AG09309 (cell line): Measurements from ENCODE around the gene CALY.

Experiments
- DNase-seq: peaks from one replicate; pipeline ENCODE4 v3.0.0-alpha.2; 2010; ENCODE audit warnings: low read depth
- H3K4me3 ChIP-seq: 2 replicates; pipeline ENCODE4 v1.5.1; 2011; ENCODE audit warnings: mild to moderate bottlenecking, low read depth, low read length, moderate library complexity; ENCODE audit not compliant: control insufficient read depth
- TF ChIP-seq, protein P1 (sequence below): IDR thresholded peaks from 2 replicates; pipeline ENCODE4 v1.5.1; 2011; ENCODE audit warnings: mild to moderate bottlenecking, low read depth, low read length, inconsistent platforms; ENCODE audit not compliant: insufficient read depth, control insufficient read depth; ENCODE audit errors: missing control alignments

Gene CALY

DNA sequence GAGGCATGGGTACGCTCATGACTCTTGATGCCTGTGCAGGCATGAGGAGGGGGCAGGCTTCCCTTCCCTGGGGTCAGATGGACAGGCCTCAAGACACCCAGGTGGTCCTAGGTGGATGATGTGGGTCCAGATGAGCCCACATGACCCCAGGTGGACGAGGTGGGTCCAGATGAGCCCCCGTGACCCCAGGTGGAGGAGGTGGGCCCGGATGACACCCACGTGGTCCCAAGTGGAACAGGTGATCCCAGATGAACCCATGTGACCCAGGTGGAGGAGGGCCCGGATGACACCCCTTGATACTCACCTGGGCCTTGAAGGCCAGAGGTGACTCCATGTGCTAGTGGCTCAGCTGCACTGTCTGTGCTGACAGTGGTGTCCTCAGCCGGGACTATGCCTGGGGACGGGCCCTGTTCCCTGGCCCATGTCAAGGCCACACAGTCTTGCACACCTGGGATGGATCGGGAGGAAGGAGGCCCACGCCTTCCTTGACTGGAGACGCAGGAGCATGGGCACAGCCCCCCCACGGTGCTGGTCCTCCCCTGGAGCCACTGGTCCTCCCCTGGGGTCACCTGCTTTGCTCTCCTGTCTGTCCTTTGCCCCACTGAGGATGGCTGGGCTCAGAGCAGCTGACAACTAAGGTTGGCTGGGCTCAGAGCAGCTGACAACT, 13.7 kb upstream of the CALY start:
- DNase-seq, result no peak
- H3K4me3 ChIP-seq, result no peak overlapping the region
- TF ChIP-seq, protein P1, sequence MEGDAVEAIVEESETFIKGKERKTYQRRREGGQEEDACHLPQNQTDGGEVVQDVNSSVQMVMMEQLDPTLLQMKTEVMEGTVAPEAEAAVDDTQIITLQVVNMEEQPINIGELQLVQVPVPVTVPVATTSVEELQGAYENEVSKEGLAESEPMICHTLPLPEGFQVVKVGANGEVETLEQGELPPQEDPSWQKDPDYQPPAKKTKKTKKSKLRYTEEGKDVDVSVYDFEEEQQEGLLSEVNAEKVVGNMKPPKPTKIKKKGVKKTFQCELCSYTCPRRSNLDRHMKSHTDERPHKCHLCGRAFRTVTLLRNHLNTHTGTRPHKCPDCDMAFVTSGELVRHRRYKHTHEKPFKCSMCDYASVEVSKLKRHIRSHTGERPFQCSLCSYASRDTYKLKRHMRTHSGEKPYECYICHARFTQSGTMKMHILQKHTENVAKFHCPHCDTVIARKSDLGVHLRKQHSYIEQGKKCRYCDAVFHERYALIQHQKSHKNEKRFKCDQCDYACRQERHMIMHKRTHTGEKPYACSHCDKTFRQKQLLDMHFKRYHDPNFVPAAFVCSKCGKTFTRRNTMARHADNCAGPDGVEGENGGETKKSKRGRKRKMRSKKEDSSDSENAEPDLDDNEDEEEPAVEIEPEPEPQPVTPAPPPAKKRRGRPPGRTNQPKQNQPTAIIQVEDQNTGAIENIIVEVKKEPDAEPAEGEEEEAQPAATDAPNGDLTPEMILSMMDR, result no peak

DNA sequence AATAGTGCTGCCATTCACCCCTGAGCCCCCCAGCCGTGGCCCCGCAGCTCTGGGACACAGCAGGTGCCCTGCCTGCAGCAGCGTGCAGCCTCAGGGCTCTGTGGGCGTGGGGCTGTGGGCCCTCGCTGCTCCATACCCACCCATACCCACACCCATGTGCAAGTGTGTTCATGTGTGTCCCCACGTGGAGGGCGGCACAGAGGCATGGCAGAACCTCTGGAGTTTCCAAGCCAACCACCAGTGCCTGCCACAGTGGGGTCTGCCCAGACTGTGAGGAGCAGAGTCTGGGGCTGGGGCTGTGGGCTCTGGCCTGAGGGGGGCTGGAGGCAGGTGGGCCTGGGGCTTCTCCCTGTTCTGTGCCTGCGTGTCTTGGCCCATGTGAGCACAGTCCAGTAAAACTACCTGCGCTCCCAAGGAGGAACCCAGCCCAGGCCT, 12.9 kb upstream of the CALY start:
- TF ChIP-seq, protein P1, result no peak
- no peak overlapping the region for H3K4me3 ChIP-seq
- DNase-seq, result no peak

DNA sequence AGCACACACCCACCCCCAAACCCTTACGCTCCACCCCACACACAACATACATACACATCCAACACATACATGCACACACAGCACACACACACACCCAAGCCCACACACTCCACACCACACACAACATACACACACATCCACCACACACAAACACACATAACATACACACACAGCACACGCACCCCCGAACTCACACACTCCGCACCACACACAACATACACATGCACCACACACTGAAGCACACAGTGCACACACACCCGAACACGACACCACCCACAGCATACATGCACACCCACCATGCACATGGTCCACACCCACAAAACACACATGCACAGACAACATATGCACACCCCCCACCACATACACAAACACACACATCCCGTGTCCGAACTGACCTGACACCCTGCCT, 12.5 kb upstream of the CALY start:
- TF ChIP-seq, protein P1, result no peak
- no peak for DNase-seq

DNA sequence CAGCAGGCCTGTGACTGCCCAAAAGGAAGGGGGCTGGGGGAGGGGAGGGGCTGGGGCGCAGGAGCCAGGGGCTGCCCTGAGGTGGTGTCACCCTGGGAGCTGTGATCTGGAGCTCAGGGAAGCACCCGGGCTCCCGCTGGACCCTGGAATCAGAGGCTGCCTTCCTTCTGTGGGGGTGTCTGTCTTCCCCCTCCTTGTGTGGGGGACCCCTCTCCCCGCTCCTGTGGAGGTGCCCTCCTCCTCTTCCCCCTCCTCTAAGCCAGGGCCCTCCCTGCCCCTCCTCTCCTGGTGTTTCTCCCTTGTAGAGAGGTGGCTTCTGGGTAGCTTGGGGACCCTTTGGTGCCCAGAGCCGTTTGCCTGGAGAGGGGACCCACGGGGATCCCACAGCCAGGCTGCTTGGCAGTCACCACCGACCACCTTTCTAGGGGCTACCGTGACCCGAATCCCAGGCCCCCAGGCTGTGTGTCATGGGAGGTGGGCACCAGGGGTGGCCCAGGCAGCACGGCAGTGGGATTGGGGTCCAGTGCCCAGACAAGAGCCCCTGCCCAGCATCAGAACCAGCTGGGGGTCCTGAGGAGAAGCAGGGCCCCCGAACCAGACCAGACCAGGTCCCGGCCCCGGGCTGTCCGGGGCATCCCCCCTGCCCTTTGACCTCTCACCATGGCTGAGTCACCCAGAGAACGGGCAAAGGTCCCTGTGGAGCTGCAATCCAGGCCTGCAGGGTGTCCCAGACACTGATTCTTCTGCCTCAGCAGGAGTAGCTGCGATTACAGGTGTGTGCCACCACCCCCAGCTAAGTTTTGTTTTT, 11.2 kb upstream of the CALY start:
- DNase-seq, result no peak
- H3K4me3 ChIP-seq, result no peak overlapping the region
- TF ChIP-seq, protein P1, result no peak

More for the DNA sequence above, 12.5 kb upstream of the CALY start:
- H3K4me3 ChIP-seq, result no peak overlapping the region

DNA sequence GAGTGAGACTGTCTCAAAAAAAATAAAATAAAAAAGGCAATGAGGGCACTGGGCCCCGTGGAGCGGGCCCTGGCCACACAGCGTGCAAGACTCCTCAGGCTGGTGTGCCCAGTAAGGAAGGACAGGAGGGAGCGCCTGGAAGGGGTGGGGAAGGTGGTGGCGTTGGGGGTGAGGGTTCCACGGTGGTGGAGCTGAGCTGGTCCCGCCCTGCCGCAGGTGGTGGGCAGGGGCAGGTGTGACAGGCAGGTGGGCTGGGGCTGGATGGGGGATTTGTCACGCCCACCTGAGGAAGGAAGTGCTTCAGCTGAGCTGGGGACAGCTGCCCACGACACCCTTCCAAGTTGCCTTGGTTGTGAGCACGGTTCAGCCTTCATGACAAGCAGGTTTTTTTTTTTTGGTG, 9.7 kb upstream of the CALY start:
- TF ChIP-seq, protein P1, result no peak

DNA sequence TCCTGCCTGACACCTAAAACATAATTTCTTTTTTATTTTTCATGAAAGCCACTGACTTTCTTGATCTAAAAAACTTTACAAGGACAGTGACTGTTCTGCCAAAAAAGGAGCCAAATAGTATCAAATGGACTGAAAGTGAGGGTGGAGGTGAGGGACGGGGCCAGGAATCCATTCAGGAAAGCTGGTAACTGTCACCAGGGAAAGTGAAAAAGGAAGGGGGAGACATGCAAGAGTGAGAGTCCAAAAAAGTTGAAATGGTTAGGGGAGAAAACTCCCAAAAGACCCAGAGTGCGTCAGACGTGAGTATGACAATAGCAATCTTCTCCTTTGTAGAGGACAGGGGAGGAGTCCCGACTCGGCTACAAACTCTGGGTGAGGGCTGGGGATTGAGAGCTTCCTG, 7.5 kb upstream of the CALY start:
- H3K4me3 ChIP-seq, result no peak overlapping the region
- TF ChIP-seq, protein P1, result no peak
- DNase-seq, result no peak

More for the DNA sequence above, 9.7 kb upstream of the CALY start:
- H3K4me3 ChIP-seq, result no peak overlapping the region
- DNase-seq, result no peak

DNA sequence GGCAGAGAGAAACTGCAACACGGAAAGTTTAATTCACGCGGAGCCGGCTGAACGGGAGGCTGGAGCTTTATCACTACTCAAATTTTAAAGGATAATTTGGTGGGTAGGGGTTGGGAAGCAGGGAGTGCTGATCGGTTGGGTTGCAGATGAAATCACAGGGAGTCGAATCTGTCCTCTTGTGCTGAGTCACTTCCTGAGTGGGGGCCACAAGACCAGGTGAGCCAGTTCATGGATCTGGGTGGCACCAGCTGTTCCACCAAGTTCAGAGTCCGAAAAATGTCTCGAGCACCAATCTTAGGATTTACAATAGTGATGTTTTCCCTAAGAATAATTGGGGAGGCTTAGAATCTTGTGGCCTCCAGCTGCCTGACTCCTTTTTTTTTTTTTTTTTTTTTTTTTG, 6.9 kb upstream of the CALY start:
- no peak overlapping the region for H3K4me3 ChIP-seq
- TF ChIP-seq, protein P1, result no peak
- no peak for DNase-seq
